ENCODE measurements around the gene PSMB1. TPM values are rescaled to one million over a fixed set of nuclear protein-coding genes. Genes with fewer than 3 reads are reported as not detected.
"Not testable (repeated sequence)": the region's sequence is repeated elsewhere in the genome, so short reads cannot be mapped to it uniquely, and the experiment has no call there.

The PSMB1 gene
- total RNA-seq, 1 donor from 2014 or later: 165 TPM

- no peak overlapping the region for H3K4me3 Mint-ChIP-seq (ENCODE audit: unreplicated experiment)
- no peak overlapping the region for H3K27ac Mint-ChIP-seq (ENCODE audit: unreplicated experiment)
- peaks cover 2% of the 10 kb centered on the region for H3K27me3 Mint-ChIP-seq (ENCODE audit: unreplicated experiment)
- no peaks in the 10 kb centered on the region for H3K9me3 Mint-ChIP-seq (ENCODE audit: unreplicated experiment)
- TF ChIP-seq, protein P1, sequence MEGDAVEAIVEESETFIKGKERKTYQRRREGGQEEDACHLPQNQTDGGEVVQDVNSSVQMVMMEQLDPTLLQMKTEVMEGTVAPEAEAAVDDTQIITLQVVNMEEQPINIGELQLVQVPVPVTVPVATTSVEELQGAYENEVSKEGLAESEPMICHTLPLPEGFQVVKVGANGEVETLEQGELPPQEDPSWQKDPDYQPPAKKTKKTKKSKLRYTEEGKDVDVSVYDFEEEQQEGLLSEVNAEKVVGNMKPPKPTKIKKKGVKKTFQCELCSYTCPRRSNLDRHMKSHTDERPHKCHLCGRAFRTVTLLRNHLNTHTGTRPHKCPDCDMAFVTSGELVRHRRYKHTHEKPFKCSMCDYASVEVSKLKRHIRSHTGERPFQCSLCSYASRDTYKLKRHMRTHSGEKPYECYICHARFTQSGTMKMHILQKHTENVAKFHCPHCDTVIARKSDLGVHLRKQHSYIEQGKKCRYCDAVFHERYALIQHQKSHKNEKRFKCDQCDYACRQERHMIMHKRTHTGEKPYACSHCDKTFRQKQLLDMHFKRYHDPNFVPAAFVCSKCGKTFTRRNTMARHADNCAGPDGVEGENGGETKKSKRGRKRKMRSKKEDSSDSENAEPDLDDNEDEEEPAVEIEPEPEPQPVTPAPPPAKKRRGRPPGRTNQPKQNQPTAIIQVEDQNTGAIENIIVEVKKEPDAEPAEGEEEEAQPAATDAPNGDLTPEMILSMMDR (IDR thresholded peaks at IDR 0.05; ENCODE audit: unreplicated experiment): no peak
- H3K4me1 Mint-ChIP-seq (ENCODE audit: unreplicated experiment): no peaks in the 10 kb centered on the region
- H3K36me3 Mint-ChIP-seq (ENCODE audit: low read depth, unreplicated experiment): no peaks in the 10 kb centered on the region
- no peak for DNase-seq (ENCODE audit: low spot score)
Observed at GRCh38 chr6:170509723-170510018, 43.4 kb downstream of the PSMB1 start.

- not testable (repeated sequence) for H3K9me3 Mint-ChIP-seq (ENCODE audit: unreplicated experiment); H3K27ac Mint-ChIP-seq (ENCODE audit: unreplicated experiment); H3K27me3 Mint-ChIP-seq (ENCODE audit: unreplicated experiment); H3K36me3 Mint-ChIP-seq (ENCODE audit: low read depth, unreplicated experiment); H3K4me1 Mint-ChIP-seq (ENCODE audit: unreplicated experiment); H3K4me3 Mint-ChIP-seq (ENCODE audit: unreplicated experiment); DNase-seq (ENCODE audit: low spot score)
Observed at GRCh38 chr6:170508892-170509722, 44.0 kb downstream of the PSMB1 start.

DNA sequence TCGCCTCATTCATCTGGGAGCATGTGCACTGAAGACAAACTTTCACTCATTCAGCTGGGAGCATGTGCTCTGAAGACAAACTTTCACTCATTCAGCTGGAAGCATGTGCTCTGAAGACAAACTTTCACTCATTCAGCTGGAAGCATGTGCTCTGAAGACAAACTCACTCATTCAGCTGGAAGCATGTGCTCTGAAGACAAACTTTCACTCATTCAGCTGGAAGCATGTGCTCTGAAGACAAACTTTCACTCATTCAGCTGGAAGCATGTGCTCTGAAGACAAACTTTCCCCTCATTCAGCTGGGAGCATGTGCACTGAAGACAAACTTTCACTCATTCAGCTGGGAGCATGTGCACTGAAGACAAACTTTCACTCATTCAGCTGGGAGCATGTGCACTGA lies 44.8 kb downstream of the PSMB1 start:
- H3K4me3 Mint-ChIP-seq (ENCODE audit: unreplicated experiment); H3K36me3 Mint-ChIP-seq (ENCODE audit: low read depth, unreplicated experiment); H3K9me3 Mint-ChIP-seq (ENCODE audit: unreplicated experiment); H3K27me3 Mint-ChIP-seq (ENCODE audit: unreplicated experiment); H3K27ac Mint-ChIP-seq (ENCODE audit: unreplicated experiment); H3K4me1 Mint-ChIP-seq (ENCODE audit: unreplicated experiment); DNase-seq (ENCODE audit: low spot score): not testable (repeated sequence)

DNA sequence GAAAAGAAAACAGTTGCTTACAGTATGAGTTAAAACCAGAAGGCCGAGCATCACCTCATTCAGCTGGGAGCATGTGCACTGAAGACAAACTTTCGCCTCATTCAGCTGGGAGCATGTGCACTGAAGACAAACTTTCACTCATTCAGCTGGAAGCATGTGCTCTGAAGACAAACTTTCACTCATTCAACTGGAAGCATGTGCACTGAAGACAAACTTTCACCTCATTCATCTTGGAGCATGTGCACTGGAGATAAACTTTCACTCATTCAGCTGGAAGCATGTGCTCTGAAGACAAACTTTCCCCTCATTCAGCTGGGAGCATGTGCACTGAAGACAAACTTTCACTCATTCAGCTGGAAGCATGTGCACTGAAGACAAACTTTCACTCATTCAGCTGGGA lies 45.4 kb downstream of the PSMB1 start:
- H3K36me3 Mint-ChIP-seq (ENCODE audit: low read depth, unreplicated experiment); H3K4me3 Mint-ChIP-seq (ENCODE audit: unreplicated experiment); H3K27ac Mint-ChIP-seq (ENCODE audit: unreplicated experiment); H3K27me3 Mint-ChIP-seq (ENCODE audit: unreplicated experiment); DNase-seq (ENCODE audit: low spot score); H3K4me1 Mint-ChIP-seq (ENCODE audit: unreplicated experiment); H3K9me3 Mint-ChIP-seq (ENCODE audit: unreplicated experiment): not testable (repeated sequence)

DNA sequence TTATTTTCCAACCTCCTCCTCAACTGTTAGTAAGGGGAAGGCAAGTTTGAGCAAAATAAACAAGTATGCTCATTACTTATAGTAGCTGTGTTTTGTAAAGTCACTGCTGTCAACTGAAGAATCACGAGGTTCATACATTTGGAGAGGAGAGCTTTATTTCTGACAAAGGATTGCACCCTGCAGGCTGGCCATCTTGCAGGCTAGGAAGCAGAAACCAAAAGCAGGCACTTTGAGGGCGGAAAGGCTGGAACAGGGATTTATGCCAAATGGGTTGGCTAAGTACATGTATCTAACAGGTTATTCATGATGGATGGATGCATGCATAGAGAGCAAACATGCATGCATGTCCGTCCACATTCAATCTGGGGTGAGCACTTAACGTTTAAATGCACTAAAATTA lies 46.7 kb downstream of the PSMB1 start:
- H3K36me3 Mint-ChIP-seq (ENCODE audit: low read depth, unreplicated experiment): peaks cover 12% of the 10 kb centered on the region
- H3K27me3 Mint-ChIP-seq (ENCODE audit: unreplicated experiment): peaks cover 10% of the 10 kb centered on the region
- no peak overlapping the region for H3K4me3 Mint-ChIP-seq (ENCODE audit: unreplicated experiment)
- DNase-seq (ENCODE audit: low spot score): no peak
- peaks cover 2% of the 10 kb centered on the region for H3K4me1 Mint-ChIP-seq (ENCODE audit: unreplicated experiment)
- TF ChIP-seq, protein P1 (IDR thresholded peaks at IDR 0.05; ENCODE audit: unreplicated experiment): no peak
- peaks cover 3% of the 10 kb centered on the region for H3K9me3 Mint-ChIP-seq (ENCODE audit: unreplicated experiment)
- no peak overlapping the region for H3K27ac Mint-ChIP-seq (ENCODE audit: unreplicated experiment)

DNA sequence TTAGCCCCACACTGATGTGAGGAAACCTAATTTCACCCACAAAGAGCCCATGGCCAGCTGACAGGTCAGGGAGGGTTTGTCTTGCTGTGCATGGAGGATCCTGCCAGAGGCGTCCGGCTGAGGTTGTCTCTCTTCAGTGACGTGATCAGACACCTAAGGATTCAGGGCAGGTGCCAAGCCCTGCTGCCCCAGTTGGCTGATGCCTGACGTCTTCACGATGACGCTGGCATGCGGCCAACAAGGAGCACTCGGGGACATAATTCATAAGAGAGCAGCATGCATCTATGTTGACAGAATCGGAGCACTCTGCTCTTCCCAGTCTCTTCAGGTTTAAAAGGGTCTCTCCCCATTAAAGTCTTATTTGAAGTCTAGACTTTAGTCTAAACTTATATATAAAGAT lies 47.8 kb downstream of the PSMB1 start:
- peaks cover 2% of the 10 kb centered on the region for H3K4me1 Mint-ChIP-seq (ENCODE audit: unreplicated experiment)
- TF ChIP-seq, protein P1 (IDR thresholded peaks at IDR 0.05; ENCODE audit: unreplicated experiment): no peak
- H3K27ac Mint-ChIP-seq (ENCODE audit: unreplicated experiment): no peak overlapping the region
- H3K36me3 Mint-ChIP-seq (ENCODE audit: low read depth, unreplicated experiment): peaks cover 23% of the 10 kb centered on the region
- no peak overlapping the region for H3K4me3 Mint-ChIP-seq (ENCODE audit: unreplicated experiment)
- DNase-seq (ENCODE audit: low spot score): no peak
- H3K27me3 Mint-ChIP-seq (ENCODE audit: unreplicated experiment): peaks cover 19% of the 10 kb centered on the region
- peaks cover 12% of the 10 kb centered on the region for H3K9me3 Mint-ChIP-seq (ENCODE audit: unreplicated experiment)

All from endothelial cell (in vitro differentiated cells).